Right cardiac atrium (tissue), 5 donors: ENCODE data around the gene SH2D3A. TPM values are rescaled to one million over a fixed set of nuclear protein-coding genes. Genes with fewer than 3 reads are reported as not detected.

ENCODE experiments used
- ATAC-seq, 2 donors: fragments of 200-7000 bp; cut with Tn5 transposase; one replicate each; pipeline versions ENCODE4 v1.8.0 to v1.9.1; 2020; ENCODE audit warnings: moderate library complexity in 2 of 2, mild to moderate bottlenecking in 1 of 2
- DNase-seq, 3 donors: peaks; one replicate each; pipeline ENCODE4 v3.0.0-alpha.2; 2020
- H3K27ac ChIP-seq: one replicate; pipeline ENCODE4 v1.5.1; 2013; ENCODE audit warnings: mild to moderate bottlenecking, low read length, control low read depth, moderate library complexity
- H3K27me3 ChIP-seq: one replicate; pipeline ENCODE4 v1.6.1; 2013; ENCODE audit not compliant: control insufficient read depth, insufficient read depth
- H3K4me1 ChIP-seq: one replicate; pipeline ENCODE4 v1.6.1; 2013; ENCODE audit warnings: low read length; ENCODE audit not compliant: control insufficient read depth, insufficient read depth
- H3K4me3 ChIP-seq: one replicate; pipeline ENCODE4 v1.5.1; 2013; ENCODE audit warnings: low read length, control low read depth
- H3K9me3 ChIP-seq: one replicate; pipeline ENCODE4 v1.6.1; 2013; ENCODE audit warnings: low read length; ENCODE audit not compliant: control insufficient read depth
- WGBS: extraction: QIAGEN DNeasy Blood & Tissue Kit; methylation state at CpG from one replicate; pipeline ENCODE4 v1.1.7; 2013; 5-methylcytosine and 5-hydroxymethylcytosine counted together
- intact Hi-C, 4 donors: fragments of 100-400 bp; cut with DNase I; formaldehyde crosslinking; loops; one replicate each; pipeline versions ENCODE4 v1.11.0 to v1.14.0; 2022 to 2023
- polyA plus RNA-seq: library from polyadenylated mRNA; stranded (reverse); fragments of 200-250 nt; gene quantifications from one replicate; pipeline ENCODE4 v1.2.3, GENCODE V29; 2013
- total RNA-seq, 4 donors: library from RNA; stranded (reverse); fragmentation: NEBNext Ultra II Directional; extraction: Animal tissue kit (Norgen Biotek cat#: 25700); gene quantifications; one replicate each; pipeline ENCODE4 v1.2.1, GENCODE V29; 2021
- donor health status: healthy with polysubstance abuse.
- donor health status: DM: no; HTN: yes; CAD: no.
- donor health status: DM: no; HTN: no; CAD: no.
- donor health status: DM: no; HTN: yes; CAD: no; lungs with severe emphysema.
- donor health status: DM: yes; HTN: yes; CAD: no.

Gene SH2D3A
- total and polyA plus RNA-seq, 5 donors, result 0.09 to 0.54 (median 0.25) TPM; not detected in 2

DNA sequence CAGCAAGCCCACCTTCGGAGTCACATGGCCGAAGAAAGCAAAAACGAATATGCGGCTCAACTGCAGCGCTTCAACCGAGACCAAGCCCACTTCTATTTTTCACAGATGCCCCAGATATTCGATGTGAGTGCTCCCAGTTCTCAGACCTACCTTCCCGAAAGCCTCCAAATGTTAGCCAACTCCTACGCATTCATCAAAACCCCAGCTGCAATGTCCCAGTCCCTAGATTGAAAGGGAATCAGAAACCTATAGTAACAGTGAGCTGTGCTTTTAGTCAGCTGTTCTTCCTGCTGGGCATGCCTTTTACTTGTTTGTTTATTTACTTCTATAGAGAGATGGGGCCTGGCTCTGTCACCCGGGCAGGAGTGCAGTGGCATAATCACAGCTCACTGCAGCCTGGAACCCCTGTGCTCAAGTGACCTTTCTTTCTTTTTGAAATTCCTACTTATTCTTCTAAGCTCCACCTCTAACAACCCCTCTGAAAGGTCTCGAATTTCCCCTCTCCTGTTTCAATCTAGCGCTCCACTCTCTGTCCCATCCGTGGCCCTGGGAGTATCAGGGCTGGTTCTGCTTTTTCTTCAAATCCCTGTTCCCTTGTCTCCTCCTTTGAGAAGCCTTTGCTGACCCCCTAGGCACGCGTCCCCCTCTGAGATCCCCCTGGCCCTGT is 23.4 kb downstream of the SH2D3A start:
- Histone ChIP-seq H3K4me3 (no peak overlapping the region), H3K4me1 (peaks cover 13% of the 10 kb centered on the region)

DNA sequence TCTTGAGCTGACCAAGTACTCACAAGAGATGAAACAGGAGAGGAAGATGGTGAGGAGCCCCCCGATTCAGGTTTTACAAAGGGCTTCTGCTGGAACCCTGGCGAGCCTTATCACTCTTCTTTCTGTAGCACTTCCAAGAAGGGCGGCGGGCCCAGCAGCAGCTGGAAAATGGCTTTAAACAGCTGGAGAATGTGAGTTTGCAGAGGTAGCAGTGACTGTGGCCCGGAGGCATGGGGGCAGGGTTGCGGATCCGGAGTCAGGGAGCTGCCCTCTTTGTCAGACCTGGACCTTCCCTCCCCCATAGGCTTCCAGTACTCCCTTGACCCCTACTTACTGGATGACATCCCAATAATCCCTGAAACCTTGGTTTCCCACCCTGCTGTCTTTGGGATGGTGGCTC is 24.2 kb downstream of the SH2D3A start:
- Histone ChIP-seq H3K9me3 (no peaks in the 10 kb centered on the region), H3K4me1 (peaks cover 19% of the 10 kb centered on the region), H3K27me3 (no peaks in the 10 kb centered on the region), H3K27ac (peak overlapping the region; percentile 38), H3K4me3 (no peak overlapping the region)
- ATAC-seq (no peak), DNase-seq (peak in 1 of 3 donors; percentile 68)
- 56% methylated on average over 7 of the region's 7 CpGs for WGBS
- intact Hi-C loops, result no loop called here

More for the DNA sequence above, 23.4 kb downstream of the SH2D3A start:
- intact Hi-C loops, result no loop called here
- H3K27me3 ChIP-seq, result no peaks in the 10 kb centered on the region
- peak overlapping the region; percentile 87 for H3K27ac ChIP-seq
- ATAC-seq (no peak), DNase-seq (peak in 1 of 3 donors; percentile 21)
- 84% methylated on average over 15 of the region's 15 CpGs for WGBS
- no peaks in the 10 kb centered on the region for H3K9me3 ChIP-seq

DNA sequence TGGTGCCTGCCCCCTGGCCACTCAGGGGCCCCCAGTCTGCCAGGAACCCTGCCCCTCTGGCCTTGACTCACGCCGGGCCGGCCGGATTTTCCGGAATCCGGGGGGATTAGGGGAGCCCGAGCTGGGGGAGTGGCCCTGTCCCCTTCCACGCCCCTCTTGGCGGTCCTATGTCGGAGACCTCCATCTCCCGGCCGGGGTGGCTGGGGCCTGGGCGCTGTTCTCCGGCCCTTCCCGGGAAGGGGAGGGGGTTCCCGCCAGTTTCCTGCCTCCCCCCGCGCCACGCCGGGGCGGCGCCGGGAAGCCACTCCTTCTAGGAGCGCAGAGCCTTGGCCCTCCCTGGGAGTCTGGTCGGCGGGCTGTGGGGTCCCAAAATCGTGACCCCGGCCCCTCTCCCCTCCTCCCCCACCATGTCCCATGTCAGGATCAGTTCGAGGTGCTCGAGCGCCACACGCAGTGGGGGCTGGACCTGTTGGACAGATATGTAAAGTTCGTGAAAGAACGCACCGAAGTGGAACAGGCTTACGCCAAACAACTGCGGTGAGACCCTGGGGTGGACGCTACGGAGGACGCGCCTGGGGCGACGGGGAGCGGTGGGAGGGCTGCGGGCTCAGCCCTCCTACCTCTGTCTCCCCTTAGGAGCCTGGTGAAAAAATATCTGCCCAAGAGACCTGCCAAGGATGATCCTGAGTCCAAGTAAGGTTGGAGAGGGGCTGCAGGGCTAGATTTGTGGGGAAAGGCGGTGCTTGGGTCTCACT is 26.5 kb downstream of the SH2D3A start:
- peak overlapping the region; percentile 97 for H3K27ac ChIP-seq
- 1% methylated on average over 46 of the region's 46 CpGs for WGBS
- peaks cover 20% of the 10 kb centered on the region for H3K4me1 ChIP-seq
- intact Hi-C loops, result no loop called here
- peak; percentile 0 to 8 for ATAC-seq
- H3K27me3 ChIP-seq, result no peaks in the 10 kb centered on the region
- peak; percentile 83 to 91 (median 90) for DNase-seq
- H3K9me3 ChIP-seq, result no peaks in the 10 kb centered on the region
- H3K4me3 ChIP-seq, result peak overlapping the region; percentile 88

DNA sequence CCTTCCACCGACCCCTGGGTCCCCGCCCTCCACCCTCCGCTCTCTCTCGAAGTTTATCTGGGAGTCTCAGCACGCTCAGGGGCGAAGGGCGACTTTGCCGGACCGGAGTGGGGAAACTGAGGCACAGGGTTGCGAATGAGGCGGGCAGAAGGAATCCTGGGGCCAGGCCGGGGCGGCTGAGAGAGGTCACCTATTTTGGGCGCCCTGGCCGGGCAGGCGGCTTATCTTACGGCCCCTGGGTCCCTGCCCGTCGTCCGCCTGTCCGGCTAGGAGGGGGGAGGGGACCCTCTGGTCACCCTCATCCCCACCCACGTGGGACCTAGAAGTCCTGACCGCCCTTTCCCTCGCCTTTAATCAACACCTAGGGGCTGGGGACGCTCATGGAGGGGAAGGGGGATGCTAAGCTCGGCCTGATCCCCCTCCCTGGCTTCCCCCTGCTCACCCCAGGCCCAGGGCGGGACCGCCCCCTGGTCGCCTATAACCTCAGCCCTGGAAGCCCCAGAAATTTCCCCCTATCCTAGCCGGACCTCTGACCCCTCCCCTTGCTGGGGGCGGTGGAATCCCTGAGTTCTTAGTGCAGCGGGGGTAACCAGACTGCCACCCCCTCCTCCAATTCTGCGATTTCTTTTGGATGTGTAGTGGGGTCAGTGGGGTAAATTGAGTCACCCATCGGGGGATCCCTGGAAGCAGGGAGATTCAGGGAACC is 27.2 kb downstream of the SH2D3A start:
- ATAC-seq, result no peak

DNA sequence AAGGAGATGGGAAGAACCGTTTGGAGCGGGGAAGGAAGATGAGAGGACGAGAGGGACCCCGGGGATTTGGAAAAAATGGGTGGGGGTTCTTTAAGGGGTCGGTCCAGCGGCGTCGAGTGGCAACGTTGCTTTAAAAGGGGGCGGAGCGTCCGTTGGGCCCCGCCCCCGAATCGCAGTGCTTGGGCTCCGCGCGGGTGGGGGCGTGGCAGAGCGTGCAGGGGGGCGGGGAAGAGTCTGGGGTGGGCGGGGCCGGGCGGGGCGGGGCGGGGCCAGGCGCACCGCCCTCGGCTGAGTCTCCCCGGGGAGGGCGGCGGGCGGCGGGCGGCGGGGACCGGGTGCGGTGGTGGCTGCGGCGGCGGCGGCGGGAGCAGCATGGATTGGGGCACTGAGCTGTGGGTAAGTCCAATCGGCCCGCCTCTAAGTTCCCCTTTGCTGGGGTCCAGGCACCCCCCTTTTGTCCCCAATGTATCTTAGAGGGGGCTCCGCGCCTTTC is 27.8 kb downstream of the SH2D3A start, which contains the start of gene TRIP10:
Gene TRIP10 (plus strand): TSS at position 291 of the 493 bp plus-strand sequence. CDS start 82 bp downstream, at position 373.
- intact Hi-C loops, result loop anchor here in 2 of 4 donors (2.0 to 10.0 kb wide), 2 partner anchors 123 to 125 kb away; no protein-coding TSS in a partner anchor
- ATAC-seq (peak; percentile 25), DNase-seq (peak; percentile 89 to 97 (median 96))
- H3K27me3 ChIP-seq, result no peaks in the 10 kb centered on the region
- H3K27ac ChIP-seq, result peak within 1 kb of the TSS; percentile 99
- H3K4me3 ChIP-seq, result peak within 1 kb of the TSS; percentile 88
- H3K4me1 ChIP-seq, result peaks cover 12% of the 10 kb centered on the region
- WGBS, result under 1% methylated on average over 46 of the region's 47 CpGs
- H3K9me3 ChIP-seq, result no peaks in the 10 kb centered on the region

More for the DNA sequence above, 27.2 kb downstream of the SH2D3A start:
- intact Hi-C loops, result loop anchor here in 2 of 4 donors (2.0 to 10.0 kb wide), 2 partner anchors 123 to 125 kb away; no protein-coding TSS in a partner anchor
- Histone ChIP-seq H3K4me3 (peak overlapping the region; percentile 88), H3K9me3 (no peaks in the 10 kb centered on the region), H3K27me3 (no peaks in the 10 kb centered on the region), H3K4me1 (peaks cover 16% of the 10 kb centered on the region), H3K27ac (peak overlapping the region; percentile 97)
- DNase-seq, result peak; percentile 62 to 83 (median 81)
- under 1% methylated on average over 34 of the region's 34 CpGs for WGBS

DNA sequence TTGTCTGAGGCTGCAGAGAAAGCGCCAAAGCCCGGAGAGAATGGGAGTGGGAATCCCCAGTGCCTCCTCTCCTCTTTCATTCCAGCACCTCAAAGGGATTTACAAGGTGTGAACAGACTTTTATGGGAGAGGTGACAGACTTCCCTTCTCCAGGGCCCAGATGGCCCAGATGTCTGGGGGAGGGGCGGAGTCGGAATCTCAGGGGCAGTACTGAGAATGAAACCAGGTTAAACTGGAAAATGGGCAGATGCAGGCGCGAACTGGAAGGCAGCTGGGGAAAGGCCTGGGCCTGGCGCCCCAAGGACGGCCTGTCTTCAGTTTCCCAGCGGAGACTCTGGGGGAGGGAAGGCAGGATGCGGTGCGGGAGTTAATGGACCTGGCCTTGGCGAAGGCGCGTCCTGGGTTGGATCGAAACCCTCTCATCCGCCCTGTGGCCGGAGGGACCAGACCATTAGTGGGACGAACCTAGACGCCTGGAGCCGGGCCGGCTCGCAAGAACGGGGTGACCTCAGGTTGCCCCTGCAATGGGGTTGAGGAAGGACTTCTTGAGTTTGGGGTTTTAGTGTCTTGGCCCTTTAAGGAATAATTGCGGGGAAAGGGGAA is 28.3 kb downstream of the SH2D3A start:
- WGBS, result 10% methylated on average over 24 of the region's 24 CpGs
- intact Hi-C loops, result loop anchor here in 2 of 4 donors (2.0 to 10.0 kb wide), 2 partner anchors 124 to 126 kb away; no protein-coding TSS in a partner anchor
- Histone ChIP-seq H3K4me1 (peaks cover 11% of the 10 kb centered on the region), H3K4me3 (peak overlapping the region; percentile 29), H3K27me3 (no peaks in the 10 kb centered on the region), H3K27ac (peak overlapping the region; percentile 99), H3K9me3 (no peaks in the 10 kb centered on the region)
- ATAC-seq (no peak), DNase-seq (peak; percentile 65 to 88 (median 86))

DNA sequence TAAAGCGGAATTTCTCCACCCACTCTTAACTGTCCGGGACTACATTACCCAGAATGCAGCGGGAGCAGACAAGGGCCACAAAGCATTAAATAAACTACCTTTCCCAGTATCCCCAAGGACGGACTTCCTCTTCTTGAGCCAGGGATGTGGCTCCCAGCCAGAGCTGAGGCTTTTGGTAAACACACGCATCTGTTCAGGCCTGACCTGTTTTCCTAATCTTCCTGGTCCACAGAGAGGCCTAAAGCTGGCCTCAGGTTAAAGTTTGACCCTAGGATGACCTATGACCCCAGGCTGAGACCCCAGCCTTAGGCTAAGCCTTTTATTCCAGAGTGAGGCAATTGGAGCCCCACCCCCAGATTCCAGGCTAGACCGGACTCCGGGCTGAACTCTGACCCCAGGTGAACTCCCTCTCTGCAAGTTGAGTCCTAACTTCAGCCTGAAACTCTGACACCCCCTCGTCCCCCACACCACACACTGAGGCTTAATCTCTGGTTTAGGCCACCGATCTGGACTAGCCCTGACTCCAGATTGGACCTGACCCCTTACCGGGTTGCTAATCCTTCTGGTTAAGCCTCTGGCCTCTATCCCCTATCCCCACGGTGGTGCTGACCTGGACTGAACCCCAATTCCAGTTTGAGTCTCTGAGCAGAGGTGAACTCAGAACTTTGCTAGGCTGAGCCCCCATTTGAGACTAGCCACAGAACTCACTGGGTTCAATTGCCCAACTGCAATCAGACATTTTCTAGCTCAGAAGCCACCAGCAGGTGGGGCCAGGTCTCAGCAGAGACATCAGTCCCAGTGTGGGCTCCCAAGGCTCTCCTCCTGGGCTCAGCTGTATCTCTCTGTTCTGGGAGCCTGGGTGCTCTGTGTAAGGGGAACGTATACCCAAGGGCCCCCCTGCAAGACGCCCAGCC is 29.1 kb downstream of the SH2D3A start:
- peak overlapping the region; percentile 29 for H3K4me3 ChIP-seq
- H3K9me3 ChIP-seq, result no peaks in the 10 kb centered on the region
- intact Hi-C loops, result loop anchor here in 2 of 4 donors (2.0 to 10.0 kb wide), 2 partner anchors 125 to 127 kb away; no protein-coding TSS in a partner anchor
- H3K27me3 ChIP-seq, result no peaks in the 10 kb centered on the region
- peak overlapping the region; percentile 99 for H3K27ac ChIP-seq
- H3K4me1 ChIP-seq, result peaks cover 9% of the 10 kb centered on the region
- WGBS, result 11% methylated on average over 13 of the region's 13 CpGs
- peak; percentile 29 to 31 for ATAC-seq
- peak; percentile 94 to 98 (median 95) for DNase-seq

DNA sequence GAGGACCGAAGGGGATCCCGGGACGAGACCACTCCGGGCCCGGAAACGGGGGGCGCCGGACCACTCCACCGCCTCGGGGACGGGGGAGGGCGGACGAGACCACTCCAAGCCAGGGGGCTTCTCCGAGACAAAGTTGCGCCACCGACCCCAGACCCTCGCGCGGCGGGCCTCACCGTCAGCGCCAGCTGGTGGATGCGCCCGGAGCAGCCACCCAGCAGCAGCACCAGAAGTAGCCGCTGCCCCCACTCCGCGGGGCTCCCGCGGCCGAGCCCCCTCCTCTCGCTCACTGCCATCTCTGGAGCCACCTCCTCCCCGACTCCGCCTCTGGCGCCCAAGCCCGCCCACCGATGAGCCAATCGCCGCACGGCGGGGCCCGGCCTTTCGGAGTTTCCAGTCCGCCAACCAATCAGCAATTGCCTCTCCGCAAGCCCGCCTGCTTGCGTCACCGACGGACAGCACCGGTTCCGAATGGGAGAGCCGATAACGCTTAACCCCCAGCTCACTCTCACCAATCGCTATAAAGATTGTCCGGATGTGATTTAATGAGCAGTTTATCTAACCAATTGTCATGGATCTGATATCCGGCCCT is 29.9 kb downstream of the SH2D3A start, which contains the start of gene GPR108:
Gene GPR108 (minus strand): TSS at position 297 of the 589 bp plus-strand sequence. CDS start 4 bp downstream, at position 293.
- Histone ChIP-seq H3K27ac (peak within 1 kb of the TSS; percentile 99), H3K9me3 (no peaks in the 10 kb centered on the region), H3K4me3 (peak within 1 kb of the TSS; percentile 61), H3K27me3 (no peaks in the 10 kb centered on the region), H3K4me1 (peaks cover 9% of the 10 kb centered on the region)
- intact Hi-C loops, result loop anchor here in 1 of 4 donors (10.0 kb wide), 1 partner anchor 127 kb away; no protein-coding TSS in a partner anchor
- ATAC-seq, result peak; percentile 89
- under 1% methylated on average over 55 of the region's 55 CpGs for WGBS
- peak; percentile 100 for DNase-seq

DNA sequence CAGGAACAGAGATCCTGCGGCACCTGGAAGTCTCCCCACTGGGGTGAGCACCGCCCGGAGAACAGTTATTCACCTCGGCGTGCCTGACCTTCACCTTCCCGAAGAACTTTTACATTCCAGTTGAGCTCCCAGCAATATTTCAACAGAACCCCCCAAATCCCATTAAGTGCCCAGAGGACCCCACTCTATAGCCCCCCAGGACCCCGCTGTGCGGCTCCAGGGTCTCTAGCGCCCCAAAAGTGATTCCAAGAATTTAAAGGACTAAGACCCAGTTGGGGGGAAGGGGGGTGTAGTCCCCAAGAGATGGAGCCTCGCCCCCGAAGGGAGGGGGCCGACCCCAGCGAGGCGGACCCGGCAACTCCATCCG is 30.3 kb downstream of the SH2D3A start:
- intact Hi-C loops, result loop anchor here in 1 of 4 donors (10.0 kb wide), 1 partner anchor 128 kb away; no protein-coding TSS in a partner anchor
- peaks cover 9% of the 10 kb centered on the region for H3K4me1 ChIP-seq
- under 1% methylated on average over 16 of the region's 16 CpGs for WGBS
- H3K27ac ChIP-seq, result peak overlapping the region; percentile 96
- no peak for ATAC-seq
- peak overlapping the region; percentile 61 for H3K4me3 ChIP-seq
- DNase-seq, result peak in 1 of 3 donors; percentile 53
- H3K9me3 ChIP-seq, result no peaks in the 10 kb centered on the region
- no peaks in the 10 kb centered on the region for H3K27me3 ChIP-seq
